ENCODE measurements around the gene ARPC1B.

Gene ARPC1B

DNA sequence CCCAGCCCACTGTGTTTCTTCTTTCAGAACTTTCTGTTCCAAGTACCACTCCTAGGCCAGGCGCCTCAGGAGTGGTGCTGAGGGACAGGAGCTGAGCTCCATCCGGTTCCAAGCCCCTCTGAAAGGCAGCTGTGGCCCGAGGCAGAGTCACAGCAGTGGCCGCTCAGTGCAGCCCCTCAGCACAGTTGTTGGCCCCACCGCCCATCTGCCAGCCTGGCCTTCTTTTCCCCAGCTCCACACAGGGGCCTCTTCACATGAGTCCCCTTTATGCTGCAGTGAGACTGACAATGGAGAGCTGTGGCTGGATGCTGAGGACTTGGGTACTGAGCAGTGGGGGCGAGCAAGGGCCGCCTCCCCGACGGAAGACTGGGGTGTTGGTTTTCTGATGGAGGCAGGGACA is 43.7 kb downstream of the ARPC1B start:
- Histone ChIP-seq H3K9ac (no peak overlapping the region), H3K36me3 (ENCODE audit: insufficient read depth) (peaks cover 9% of the 10 kb centered on the region), H3K4me1 (ENCODE audit: low read depth, poor library complexity, severe bottlenecking) (peaks cover 6% of the 10 kb centered on the region), H3K27ac (no peak overlapping the region), H3K4me3 (IDR thresholded peaks at IDR 0.05; ENCODE audit: insufficient read depth, low read depth, low read length) (no peak overlapping the region), H3K27me3 (ENCODE audit: insufficient read depth, low read depth) (no peaks in the 10 kb centered on the region), H2AFZ (ENCODE audit: low read depth) (no peak overlapping the region), H3K4me2 (no peak overlapping the region), H3K79me2 (ENCODE audit: insufficient read depth, low read depth) (0 out of 2 replicates have a peak, but pooled peaks cover 3% of the 10 kb centered on the region), H4K20me1 (ENCODE audit: insufficient read depth) (no peaks in the 10 kb centered on the region)
- TF ChIP-seq, protein P1, sequence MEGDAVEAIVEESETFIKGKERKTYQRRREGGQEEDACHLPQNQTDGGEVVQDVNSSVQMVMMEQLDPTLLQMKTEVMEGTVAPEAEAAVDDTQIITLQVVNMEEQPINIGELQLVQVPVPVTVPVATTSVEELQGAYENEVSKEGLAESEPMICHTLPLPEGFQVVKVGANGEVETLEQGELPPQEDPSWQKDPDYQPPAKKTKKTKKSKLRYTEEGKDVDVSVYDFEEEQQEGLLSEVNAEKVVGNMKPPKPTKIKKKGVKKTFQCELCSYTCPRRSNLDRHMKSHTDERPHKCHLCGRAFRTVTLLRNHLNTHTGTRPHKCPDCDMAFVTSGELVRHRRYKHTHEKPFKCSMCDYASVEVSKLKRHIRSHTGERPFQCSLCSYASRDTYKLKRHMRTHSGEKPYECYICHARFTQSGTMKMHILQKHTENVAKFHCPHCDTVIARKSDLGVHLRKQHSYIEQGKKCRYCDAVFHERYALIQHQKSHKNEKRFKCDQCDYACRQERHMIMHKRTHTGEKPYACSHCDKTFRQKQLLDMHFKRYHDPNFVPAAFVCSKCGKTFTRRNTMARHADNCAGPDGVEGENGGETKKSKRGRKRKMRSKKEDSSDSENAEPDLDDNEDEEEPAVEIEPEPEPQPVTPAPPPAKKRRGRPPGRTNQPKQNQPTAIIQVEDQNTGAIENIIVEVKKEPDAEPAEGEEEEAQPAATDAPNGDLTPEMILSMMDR (conservative IDR thresholded peaks at IDR 0.05; ENCODE audit: low read depth, low read length), result no peak

DNA sequence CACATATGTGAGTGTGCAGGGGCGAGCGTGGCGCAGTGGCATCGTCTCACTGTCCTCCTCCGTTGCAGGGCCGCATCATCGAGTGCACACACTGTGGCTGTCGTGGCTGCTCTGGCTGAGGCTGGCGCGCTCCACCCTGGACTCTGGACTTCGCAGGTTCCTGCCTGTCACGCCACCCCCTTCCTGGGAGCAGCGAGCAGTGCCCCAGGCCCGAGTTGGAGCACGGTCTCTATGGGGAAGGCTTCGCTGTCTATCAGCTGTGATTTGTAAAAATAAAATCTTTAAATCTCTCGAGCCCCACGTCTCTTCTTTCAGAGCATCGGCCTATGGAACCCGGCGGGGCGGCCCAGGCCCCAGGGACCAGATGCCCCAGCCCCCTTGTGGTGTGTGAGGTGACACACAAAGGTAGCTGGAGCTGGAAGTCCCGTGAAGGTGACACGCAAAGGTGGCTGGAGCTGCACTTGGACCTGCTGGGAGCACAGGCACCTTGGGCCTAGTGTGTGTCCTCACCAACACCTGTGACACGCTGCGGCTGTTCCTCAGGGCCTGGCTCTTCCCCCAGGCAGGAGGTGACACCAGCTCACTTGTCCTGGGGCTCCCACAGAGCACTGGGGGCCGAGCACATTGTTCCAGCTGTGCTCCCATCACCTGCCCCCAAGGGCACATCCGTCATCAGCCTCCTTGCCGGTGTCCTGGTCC is 44.9 kb downstream of the ARPC1B start:
- Histone ChIP-seq H2AFZ (ENCODE audit: low read depth) (no peak overlapping the region), H3K4me1 (ENCODE audit: low read depth, poor library complexity, severe bottlenecking) (peaks cover 6% of the 10 kb centered on the region), H3K9ac (no peak overlapping the region), H3K79me2 (ENCODE audit: insufficient read depth, low read depth) (0 out of 2 replicates have a peak, but pooled peaks cover under 1% of the 10 kb centered on the region), H3K27me3 (ENCODE audit: insufficient read depth, low read depth) (no peaks in the 10 kb centered on the region), H4K20me1 (ENCODE audit: insufficient read depth) (no peaks in the 10 kb centered on the region), H3K36me3 (ENCODE audit: insufficient read depth) (peaks cover 11% of the 10 kb centered on the region), H3K27ac (no peak overlapping the region), H3K4me2 (no peak overlapping the region), H3K4me3 (IDR thresholded peaks at IDR 0.05; ENCODE audit: insufficient read depth, low read depth, low read length) (no peak overlapping the region)
- TF ChIP-seq, protein P1 (conservative IDR thresholded peaks at IDR 0.05; ENCODE audit: low read depth, low read length), result no peak

DNA sequence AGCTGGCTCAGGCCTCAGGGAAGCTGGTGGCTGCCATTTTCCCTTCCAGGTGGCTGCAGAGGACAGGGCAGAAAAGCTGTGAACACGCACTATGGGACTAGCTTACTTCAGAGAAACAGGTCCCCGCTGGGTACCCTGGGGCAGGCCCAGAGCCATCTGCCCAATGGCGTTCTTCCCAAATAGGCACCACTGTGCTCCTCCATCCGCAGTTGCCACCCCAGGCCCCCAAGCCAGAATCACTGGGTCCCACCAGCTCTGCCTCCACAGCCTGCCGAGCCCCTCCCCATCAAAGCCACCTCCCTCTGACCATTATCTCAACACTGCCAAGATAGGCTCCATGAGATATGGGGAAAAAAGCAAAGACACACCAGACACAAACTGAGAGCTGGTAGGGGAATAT is 45.7 kb downstream of the ARPC1B start:
- TF ChIP-seq, protein P1 (conservative IDR thresholded peaks at IDR 0.05; ENCODE audit: low read depth, low read length), result no peak
- Histone ChIP-seq H4K20me1 (ENCODE audit: insufficient read depth) (no peaks in the 10 kb centered on the region), H3K79me2 (ENCODE audit: insufficient read depth, low read depth) (no peaks in the 10 kb centered on the region), H3K4me3 (IDR thresholded peaks at IDR 0.05; ENCODE audit: insufficient read depth, low read depth, low read length) (no peak overlapping the region), H3K4me1 (ENCODE audit: low read depth, poor library complexity, severe bottlenecking) (peaks cover 6% of the 10 kb centered on the region), H3K9ac (no peak overlapping the region), H2AFZ (ENCODE audit: low read depth) (no peak overlapping the region), H3K27ac (no peak overlapping the region), H3K27me3 (ENCODE audit: insufficient read depth, low read depth) (no peaks in the 10 kb centered on the region), H3K4me2 (no peak overlapping the region), H3K36me3 (ENCODE audit: insufficient read depth) (peaks cover 14% of the 10 kb centered on the region)

DNA sequence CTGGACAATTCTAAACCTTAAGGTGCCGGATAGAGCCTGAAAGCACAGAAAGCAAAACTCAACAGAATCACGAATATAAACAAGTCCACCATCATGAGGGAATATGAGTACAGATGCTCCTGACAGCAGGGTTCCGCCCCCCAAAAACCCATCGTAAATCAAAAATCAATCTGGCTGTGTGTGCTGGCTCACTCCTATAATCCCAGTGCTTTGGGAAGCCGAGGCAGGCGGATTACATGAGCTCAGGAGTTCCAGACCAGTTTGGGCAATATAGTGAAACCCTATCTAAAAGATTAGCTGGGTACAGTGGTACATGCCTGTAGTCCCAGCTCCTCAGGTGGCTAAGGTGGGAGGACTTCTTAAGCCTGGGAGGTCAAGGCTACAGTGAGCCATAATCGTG is 46.5 kb downstream of the ARPC1B start:
- Histone ChIP-seq H3K27ac (no peak overlapping the region), H3K27me3 (ENCODE audit: insufficient read depth, low read depth) (no peaks in the 10 kb centered on the region), H3K79me2 (ENCODE audit: insufficient read depth, low read depth) (no peaks in the 10 kb centered on the region), H3K36me3 (ENCODE audit: insufficient read depth) (peaks cover 13% of the 10 kb centered on the region; the same call in 1 of the 2 replicates), H3K9ac (no peak overlapping the region), H3K4me3 (IDR thresholded peaks at IDR 0.05; ENCODE audit: insufficient read depth, low read depth, low read length) (no peak overlapping the region), H4K20me1 (ENCODE audit: insufficient read depth) (no peaks in the 10 kb centered on the region), H3K4me1 (ENCODE audit: low read depth, poor library complexity, severe bottlenecking) (peaks cover 4% of the 10 kb centered on the region), H3K4me2 (no peak overlapping the region), H2AFZ (ENCODE audit: low read depth) (no peak overlapping the region)
- TF ChIP-seq, protein P1 (conservative IDR thresholded peaks at IDR 0.05; ENCODE audit: low read depth, low read length), result no peak
